Measurements from ENCODE around the gene HOXD11.

The HOXD11 gene

GRCh38 chr2:176104316-176105077 is 2.6 kb upstream of the HOXD11 start:
- H3K4me2 ChIP-seq (ENCODE audit: low read length), result peak overlapping the region; percentile 11; the same call in 1 of the 2 replicates
- H4K20me1 ChIP-seq (ENCODE audit: insufficient read depth, low read length), result no peaks in the 10 kb centered on the region
- no peak overlapping the region for H3K9ac ChIP-seq (ENCODE audit: low read length)
- TF ChIP-seq CTCF (IDR thresholded peaks at IDR 0.05; ENCODE audit: low read depth, low read length) (no peak), EZH2phosphoT487 (IDR thresholded peaks at IDR 0.05; ENCODE audit: low read depth) (no peak)
- H3K4me3 ChIP-seq (ENCODE audit: low read length), result no peak overlapping the region
- peaks cover 14% of the 10 kb centered on the region for H3K4me1 ChIP-seq (ENCODE audit: low read length)
- peak overlapping the region; percentile 37; the same call in 1 of the 2 replicates for H3K27ac ChIP-seq (ENCODE audit: low read length)
- H3K36me3 ChIP-seq (replicated peaks; ENCODE audit: low read depth, low read length), result no peaks in the 10 kb centered on the region
- H2AFZ ChIP-seq (ENCODE audit: low read depth, low read length), result no peak overlapping the region
- H3K27me3 ChIP-seq (ENCODE audit: low read depth, low read length), result no peaks in the 10 kb centered on the region
- H3K9me3 ChIP-seq (ENCODE audit: insufficient read depth, low read length), result no peaks in the 10 kb centered on the region
- H3K79me2 ChIP-seq (ENCODE audit: low read length), result no peaks in the 10 kb centered on the region

GRCh38 chr2:176105078-176105729 is 1.9 kb upstream of the HOXD11 start:
- no peak overlapping the region for H3K27ac ChIP-seq (ENCODE audit: low read length)
- no peaks in the 10 kb centered on the region for H4K20me1 ChIP-seq (ENCODE audit: insufficient read depth, low read length)
- peaks cover 21% of the 10 kb centered on the region for H3K4me1 ChIP-seq (ENCODE audit: low read length)
- H3K9ac ChIP-seq (ENCODE audit: low read length), result no peak overlapping the region
- no peaks in the 10 kb centered on the region for H3K36me3 ChIP-seq (replicated peaks; ENCODE audit: low read depth, low read length)
- H3K27me3 ChIP-seq (ENCODE audit: low read depth, low read length), result no peaks in the 10 kb centered on the region
- TF ChIP-seq CTCF (IDR thresholded peaks at IDR 0.05; ENCODE audit: low read depth, low read length) (no peak), EZH2phosphoT487 (IDR thresholded peaks at IDR 0.05; ENCODE audit: low read depth) (no peak)
- no peak overlapping the region for H2AFZ ChIP-seq (ENCODE audit: low read depth, low read length)
- H3K79me2 ChIP-seq (ENCODE audit: low read length), result no peaks in the 10 kb centered on the region
- no peak overlapping the region for H3K4me3 ChIP-seq (ENCODE audit: low read length)
- no peak overlapping the region for H3K4me2 ChIP-seq (ENCODE audit: low read length)
- H3K9me3 ChIP-seq (ENCODE audit: insufficient read depth, low read length), result no peaks in the 10 kb centered on the region

GRCh38 chr2:176105730-176106580 is 1.1 kb upstream of the HOXD11 start:
- Histone ChIP-seq H3K79me2 (ENCODE audit: low read length) (no peaks in the 10 kb centered on the region), H2AFZ (ENCODE audit: low read depth, low read length) (peak overlapping the region; percentile 54; the same call in 1 of the 2 replicates), H3K36me3 (replicated peaks; ENCODE audit: low read depth, low read length) (no peaks in the 10 kb centered on the region), H3K27ac (ENCODE audit: low read length) (peak overlapping the region; percentile 45; the same call in 1 of the 2 replicates), H3K4me3 (ENCODE audit: low read length) (peak overlapping the region; percentile 62), H3K9ac (ENCODE audit: low read length) (peak overlapping the region; percentile 51), H3K4me2 (ENCODE audit: low read length) (peak overlapping the region; percentile 60), H3K27me3 (ENCODE audit: low read depth, low read length) (no peaks in the 10 kb centered on the region), H3K9me3 (ENCODE audit: insufficient read depth, low read length) (no peaks in the 10 kb centered on the region), H3K4me1 (ENCODE audit: low read length) (peaks cover 28% of the 10 kb centered on the region), H4K20me1 (ENCODE audit: insufficient read depth, low read length) (no peaks in the 10 kb centered on the region)
- no peak for TF ChIP-seq EZH2phosphoT487 (IDR thresholded peaks at IDR 0.05; ENCODE audit: low read depth)
- TF ChIP-seq CTCF (IDR thresholded peaks at IDR 0.05; ENCODE audit: low read depth, low read length), result no peak
